GM12878 (cell line): Measurements from ENCODE around the gene CLDN25.

Source experiments
- CEBPB ChIP-seq, 2 experiments: fragments of 150-350 bp in 1 of 2; IDR thresholded peaks; 2 replicates each; pipeline ENCODE4 v1.6.1; 2012 to 2014; ENCODE audit warnings: low read depth in 2 of 2, low read length in 2 of 2, borderline replicate concordance in 1 of 2, inconsistent platforms in 1 of 2
- CTCF ChIP-seq, 3 experiments: IDR thresholded peaks in 2 of 3; conservative IDR thresholded peaks in 1 of 3; 2 replicates each; pipeline ENCODE4 v1.5.1; 2011; ENCODE audit warnings: low read depth in 3 of 3, low read length in 3 of 3, mild to moderate bottlenecking in 3 of 3, control low read depth in 2 of 3, moderate library complexity in 2 of 3, inconsistent platforms in 1 of 3, mixed read lengths in 1 of 3; ENCODE audit not compliant: control insufficient read depth in 2 of 3, insufficient read depth in 1 of 3; ENCODE audit errors: extremely low read depth in 1 of 3
- DPF2 ChIP-seq: fragments of 450-650 bp; IDR thresholded peaks from 2 replicates; pipeline ENCODE4 v1.6.1; 2017; ENCODE audit warnings: mild to moderate bottlenecking
- EP300 ChIP-seq, 2 experiments: fragments of 150-350 bp in 1 of 2; IDR thresholded peaks; 2 replicates each; pipeline ENCODE4 v1.6.1; 2011 to 2012; ENCODE audit warnings: low read depth in 2 of 2, low read length in 2 of 2, borderline replicate concordance in 1 of 2, improper control_type of control experiment in 1 of 2, inconsistent platforms in 1 of 2; ENCODE audit not compliant: control insufficient read depth in 1 of 2
- JUNB ChIP-seq: IDR thresholded peaks from 2 replicates; pipeline ENCODE4 v1.6.1; 2016; ENCODE audit warnings: antibody characterized with exemption, mild to moderate bottlenecking
- NFYB ChIP-seq: IDR thresholded peaks from 2 replicates; pipeline ENCODE4 v1.6.1; 2011; ENCODE audit warnings: low read depth, mild to moderate bottlenecking, low read length, improper control_type of control experiment, moderate library complexity; ENCODE audit not compliant: insufficient read depth
- NKRF ChIP-seq: fragments of 450-650 bp; conservative IDR thresholded peaks from 2 replicates; pipeline ENCODE4 v1.6.1; 2017; ENCODE audit warnings: mild to moderate bottlenecking, moderate library complexity
- POLR2A ChIP-seq: IDR thresholded peaks from 2 replicates; pipeline ENCODE4 v1.6.1; 2011; ENCODE audit warnings: low read depth, mild to moderate bottlenecking, low read length
- RFX5 ChIP-seq: IDR thresholded peaks from 2 replicates; pipeline ENCODE4 v1.6.1; 2011; ENCODE audit warnings: low read depth, low read length, improper control_type of control experiment
- SP1 ChIP-seq: IDR thresholded peaks from one replicate; pipeline ENCODE4 v1.6.1; 2011; ENCODE audit warnings: low read depth, low read length
- TCF12 ChIP-seq: IDR thresholded peaks from 2 replicates; pipeline ENCODE4 v1.6.1; 2011; ENCODE audit warnings: low read depth, mild to moderate bottlenecking, low read length

- TF ChIP-seq TCF12 (no peak), NKRF (no peak), JUNB (no peak), CTCF (IDR thresholded peaks at IDR 0.05 in 2 of 3, conservative IDR thresholded peaks at IDR 0.05 in 1 of 3; ENCODE audit: control insufficient read depth in 2 of 3, extremely low read depth in 1 of 3, insufficient read depth in 1 of 3, low read depth in 3 of 3, low read length in 3 of 3) (peak in 2 of 3 experiments; percentile 18 to 54; a peak in 3 of 6 replicates), CEBPB (IDR thresholded peaks at IDR 0.05; ENCODE audit: borderline replicate concordance in 1 of 2, low read depth in 2 of 2, low read length in 2 of 2) (no peak), NFYB (no peak), POLR2A (no peak), RFX5 (no peak), DPF2 (no peak), SP1 (no peak), EP300 (IDR thresholded peaks at IDR 0.05; ENCODE audit: borderline replicate concordance in 1 of 2, control insufficient read depth in 1 of 2, low read depth in 2 of 2, low read length in 2 of 2) (no peak)
Measured at GRCh38 chr11:113730887-113731726, 48.5 kb upstream of the CLDN25 start.
